HG02840 (cell line): ENCODE results near the gene SLC8A2.

Experiments used
- ATAC-seq: cut with Tn5 transposase; IDR thresholded peaks from one replicate; pipeline ENCODE4 v1.9.1; 2021; ENCODE audit warnings: mild to moderate bottlenecking, moderate library complexity, moderate number of reproducible peaks; ENCODE audit not compliant: unreplicated experiment, low FRiP score

SLC8A2 gene

DNA sequence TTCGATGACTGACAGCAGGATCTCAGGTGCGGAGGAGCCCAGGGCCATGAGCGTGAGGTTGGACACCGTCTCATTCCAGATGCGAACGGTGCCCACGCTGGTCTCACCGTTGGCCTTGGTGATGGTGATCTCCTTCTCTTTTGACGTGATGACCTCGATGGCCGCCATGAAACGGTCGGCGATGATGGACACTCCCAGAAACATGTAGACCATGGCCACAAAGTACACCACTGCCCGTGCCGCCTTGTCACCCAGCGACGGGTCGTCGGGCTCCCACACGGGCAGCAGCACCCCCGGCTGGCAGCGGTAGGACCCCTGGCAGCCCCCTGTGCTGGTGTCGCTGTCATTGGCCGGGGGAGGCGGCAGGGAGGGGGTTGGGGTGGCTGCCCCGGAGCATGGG lies 5.7 kb downstream of the SLC8A2 start:
- ATAC-seq, result no peak

DNA sequence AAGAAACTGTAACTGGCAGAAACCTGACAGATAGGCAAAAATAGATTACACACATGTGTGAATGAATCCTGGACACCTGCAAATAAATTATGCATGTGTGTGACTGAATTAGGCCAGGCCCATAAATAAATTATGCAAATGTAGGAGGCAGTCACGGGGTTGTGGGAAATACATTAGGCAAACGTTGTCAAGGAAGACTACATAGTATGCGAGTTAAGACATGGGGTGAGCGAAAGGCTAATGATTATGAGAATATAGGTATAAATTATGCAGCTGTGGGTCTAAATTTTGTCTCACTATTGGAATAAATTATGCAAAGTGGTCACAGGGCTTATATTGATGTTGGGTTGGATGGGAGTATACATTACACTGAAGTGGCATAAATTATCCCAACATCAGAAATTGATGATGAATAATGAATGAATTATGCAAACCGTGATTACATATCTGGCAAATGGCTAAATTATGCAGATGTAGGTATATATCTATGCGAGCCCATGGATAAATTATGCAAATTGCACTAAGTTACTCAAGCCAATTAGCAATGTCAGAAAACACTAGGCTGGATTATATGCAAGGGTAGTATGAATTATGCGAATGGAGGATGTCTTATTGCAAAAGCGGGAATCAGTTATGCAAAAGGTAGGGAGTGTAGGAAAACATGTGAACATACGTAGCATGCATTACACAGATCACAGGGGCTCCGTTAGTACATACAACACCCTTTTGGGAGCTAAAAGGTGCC lies 6.8 kb downstream of the SLC8A2 start:
- no peak for ATAC-seq

DNA sequence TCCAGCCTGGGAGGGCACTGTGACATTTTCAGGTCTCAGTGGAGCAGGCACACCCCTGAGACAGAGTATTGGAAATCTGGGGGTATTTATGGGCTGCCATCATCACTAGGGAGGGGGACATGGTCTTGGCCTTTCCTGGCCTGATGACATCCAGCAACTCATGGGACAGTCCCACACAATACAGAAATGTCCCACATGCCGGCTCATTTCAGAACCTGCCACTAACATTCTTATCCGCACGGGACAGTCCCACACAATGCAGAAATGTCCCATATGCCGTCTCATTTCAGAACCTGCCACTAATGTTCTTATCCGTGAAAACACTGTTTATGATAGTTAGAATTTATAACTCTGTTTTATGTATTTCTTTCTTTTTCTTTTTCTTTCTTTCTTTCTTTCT lies 9.8 kb downstream of the SLC8A2 start:
- ATAC-seq, result no peak

DNA sequence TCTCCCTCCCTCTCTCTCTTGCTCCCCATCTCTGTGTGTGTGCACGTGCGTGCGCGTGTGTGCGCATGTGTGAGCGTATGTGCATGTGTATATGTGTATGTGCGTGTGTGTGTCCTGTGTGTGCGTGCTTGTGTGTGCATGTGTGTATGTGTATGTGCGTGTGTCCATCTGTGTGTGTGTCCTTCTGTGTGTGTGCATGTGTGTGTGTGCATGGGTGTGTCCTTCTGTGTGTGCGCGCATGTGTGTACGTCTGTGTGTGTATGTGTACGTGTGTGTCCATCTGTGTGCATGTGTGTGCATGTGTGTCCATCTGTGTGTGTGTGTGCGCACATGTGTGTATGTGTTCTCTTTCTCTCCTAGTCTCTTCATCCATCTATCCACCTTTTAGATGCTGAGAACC lies 12.2 kb downstream of the SLC8A2 start:
- no peak for ATAC-seq

DNA sequence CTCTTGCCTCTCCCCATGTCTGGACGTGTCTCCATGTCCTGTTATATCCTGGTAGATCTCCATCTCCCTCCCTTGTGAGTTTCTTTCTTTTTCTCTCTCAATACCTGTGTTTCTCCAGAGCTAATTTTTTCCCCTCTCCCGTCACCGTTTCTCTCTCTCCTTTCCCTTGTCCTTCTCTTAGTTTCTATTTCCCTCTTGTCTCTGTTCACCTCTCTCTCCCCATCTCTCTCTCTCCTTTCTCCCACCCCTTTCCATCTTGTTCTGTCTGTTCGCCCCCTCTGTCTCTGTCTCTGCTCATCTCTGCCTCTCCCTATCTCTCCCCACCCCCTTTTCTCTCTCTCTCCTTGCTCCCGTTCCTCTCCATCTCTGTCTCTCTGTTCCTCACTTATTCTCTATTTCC lies 13.0 kb downstream of the SLC8A2 start:
- ATAC-seq, result no peak

DNA sequence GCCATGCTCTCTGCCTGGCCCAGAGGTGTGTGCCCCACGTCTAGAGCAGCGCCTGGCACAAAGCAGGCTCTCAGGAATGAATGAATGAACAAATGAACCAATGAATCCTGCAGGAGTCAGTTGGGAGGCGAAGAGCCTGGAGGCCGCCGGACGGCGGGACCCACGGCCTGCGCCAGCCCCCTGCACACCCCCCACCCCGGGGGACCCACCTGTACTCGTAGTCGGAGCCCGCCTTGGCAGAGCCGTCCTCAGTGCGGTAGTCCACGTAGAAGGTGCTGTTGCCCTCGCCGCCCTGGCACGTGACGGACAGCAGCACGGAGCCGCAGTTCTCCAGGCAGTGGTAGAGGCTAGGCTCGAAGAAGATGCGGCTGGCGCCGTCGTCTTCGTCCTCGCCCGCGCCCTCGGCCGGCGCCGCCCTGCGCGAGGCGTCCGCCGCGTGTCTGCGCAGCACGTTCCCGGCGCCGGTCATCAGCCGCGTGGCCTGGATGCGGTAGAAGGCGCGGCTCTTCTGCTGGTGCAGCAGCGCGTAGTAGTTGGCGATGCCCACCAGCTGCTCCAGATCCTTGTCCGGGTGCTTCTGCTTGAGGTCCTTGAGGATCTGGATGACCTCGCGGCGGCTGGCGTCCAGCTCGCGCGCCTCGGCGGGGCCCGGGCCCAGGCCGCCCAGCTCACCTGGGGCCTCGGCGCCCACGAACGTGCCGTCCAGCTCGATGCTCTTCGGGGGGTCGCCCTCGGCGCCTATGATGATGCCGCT lies 14.8 kb downstream of the SLC8A2 start:
- ATAC-seq, result no peak

DNA sequence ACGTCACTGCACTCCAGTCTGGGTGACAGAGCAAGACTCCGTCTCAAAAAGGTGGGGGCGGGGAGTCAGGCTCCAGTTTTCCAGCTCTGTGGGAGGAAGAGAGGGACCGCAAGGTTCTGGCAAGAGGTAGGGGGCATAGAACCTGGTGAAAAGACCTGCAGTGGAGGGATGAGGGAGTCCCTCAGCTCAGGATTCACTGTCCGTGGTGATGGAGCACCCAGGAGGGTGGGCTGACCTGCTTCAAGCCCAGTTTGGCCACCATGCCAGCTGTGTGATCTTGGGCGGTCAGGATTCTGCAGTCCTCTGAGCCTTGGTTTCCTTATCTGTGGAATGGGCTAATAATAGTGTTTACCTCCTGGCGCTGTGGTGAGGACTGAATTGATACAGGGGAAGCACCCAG lies 21.2 kb downstream of the SLC8A2 start:
- ATAC-seq, result no peak

DNA sequence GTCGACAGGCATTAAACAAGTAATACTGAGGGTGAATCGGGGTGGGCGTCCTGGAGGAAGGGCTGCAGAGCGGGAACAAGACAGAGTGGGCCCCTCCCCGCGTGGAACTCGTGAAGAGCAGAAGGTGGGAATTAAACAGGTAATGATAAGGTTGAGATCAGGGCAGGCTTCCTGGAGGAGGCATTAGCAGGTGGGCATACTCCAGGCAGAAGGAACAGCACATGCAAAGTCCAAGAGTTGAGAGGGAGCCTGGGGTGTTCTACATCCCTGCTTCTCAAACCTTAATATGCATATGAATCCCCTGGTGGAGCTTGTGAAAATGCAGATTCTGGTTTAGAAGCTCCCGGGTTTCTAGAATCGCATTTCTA lies 23.3 kb downstream of the SLC8A2 start:
- no peak for ATAC-seq

DNA sequence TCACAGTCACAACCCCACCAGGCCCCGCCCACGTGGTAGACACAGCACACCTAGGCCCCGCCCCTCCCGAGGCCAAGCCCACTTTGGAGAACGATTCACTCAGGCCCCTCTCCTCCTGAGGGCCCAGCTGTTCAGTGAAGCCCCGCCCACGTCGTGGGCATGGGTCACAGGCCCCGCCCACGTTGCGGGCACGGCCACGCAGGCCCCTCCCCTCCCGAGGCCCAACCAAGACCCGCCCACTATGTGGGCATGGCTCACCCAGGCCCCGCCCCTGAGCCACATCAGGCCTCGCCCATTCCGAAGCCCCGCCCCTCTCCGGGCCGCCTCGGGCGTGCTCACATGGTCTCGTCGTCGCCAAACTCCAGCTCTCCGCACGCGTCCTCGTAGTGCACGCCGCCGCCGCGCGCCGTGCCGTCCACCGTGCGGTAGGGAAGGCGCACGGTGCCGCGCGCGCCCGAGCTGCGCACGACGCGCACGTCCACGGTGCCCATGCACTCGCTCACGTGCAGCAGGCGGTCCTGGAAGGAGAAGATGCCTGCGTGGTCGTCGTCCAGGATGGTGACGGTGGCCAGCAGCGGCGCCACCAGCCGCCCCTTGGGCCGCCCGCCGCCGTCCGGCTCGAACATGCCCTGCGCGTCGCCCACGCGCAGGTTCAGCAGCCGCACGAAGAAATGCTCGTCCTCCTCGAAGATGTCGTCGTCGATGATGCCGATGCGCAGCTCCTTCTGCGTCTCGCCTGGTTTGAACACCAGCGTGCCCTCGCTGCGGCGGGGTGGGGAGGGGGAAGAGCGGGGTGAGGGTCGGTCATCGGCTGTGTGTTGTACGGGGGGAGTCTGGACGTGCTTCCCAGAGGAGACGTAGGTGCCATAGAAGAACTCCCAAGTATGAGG lies 24.0 kb downstream of the SLC8A2 start:
- ATAC-seq, result no peak

DNA sequence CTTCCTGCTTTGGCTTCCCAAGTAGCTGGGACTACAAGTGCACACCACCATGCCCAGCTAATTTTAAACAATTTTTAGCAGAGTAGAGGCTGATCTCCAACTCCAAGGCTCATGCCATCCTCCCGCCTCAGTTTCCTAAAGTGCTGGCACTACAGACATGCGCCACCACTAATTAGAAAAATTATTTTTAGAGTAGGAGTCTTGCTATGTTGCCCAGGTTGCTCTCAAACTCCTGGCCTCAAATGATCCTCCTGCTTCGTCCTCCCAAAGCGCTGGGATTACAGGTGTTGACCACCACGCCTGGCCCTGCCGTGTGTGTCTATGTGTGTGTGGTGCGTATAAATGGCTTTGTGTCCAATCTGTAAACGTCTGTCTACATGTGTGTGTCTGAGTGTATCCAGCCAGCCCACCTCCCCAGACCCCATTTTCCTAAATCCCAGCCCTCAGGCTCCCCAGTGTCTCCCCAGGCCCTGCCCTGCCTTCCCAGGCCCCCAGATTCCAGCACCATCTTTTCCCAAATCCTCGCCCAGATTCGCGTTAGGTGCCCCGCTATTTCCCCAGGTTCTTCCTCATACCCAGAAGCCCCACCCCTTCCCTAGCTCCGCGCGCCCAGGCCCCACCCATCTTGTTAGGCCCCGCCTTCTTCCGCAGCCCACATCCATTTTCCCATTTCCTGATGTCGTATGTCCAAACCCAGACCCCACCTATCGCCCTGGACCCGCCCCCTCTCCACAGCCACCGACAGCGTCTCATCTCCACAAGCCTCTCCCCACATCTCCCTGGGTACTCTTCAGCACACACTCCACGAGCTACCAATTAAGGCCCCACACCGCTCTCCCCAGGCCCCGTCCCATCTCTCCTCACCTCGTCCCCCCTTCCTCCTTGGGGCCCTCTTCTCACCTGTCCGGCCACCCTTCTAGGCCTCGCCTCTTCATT lies 24.9 kb downstream of the SLC8A2 start:
- ATAC-seq, result no peak

DNA sequence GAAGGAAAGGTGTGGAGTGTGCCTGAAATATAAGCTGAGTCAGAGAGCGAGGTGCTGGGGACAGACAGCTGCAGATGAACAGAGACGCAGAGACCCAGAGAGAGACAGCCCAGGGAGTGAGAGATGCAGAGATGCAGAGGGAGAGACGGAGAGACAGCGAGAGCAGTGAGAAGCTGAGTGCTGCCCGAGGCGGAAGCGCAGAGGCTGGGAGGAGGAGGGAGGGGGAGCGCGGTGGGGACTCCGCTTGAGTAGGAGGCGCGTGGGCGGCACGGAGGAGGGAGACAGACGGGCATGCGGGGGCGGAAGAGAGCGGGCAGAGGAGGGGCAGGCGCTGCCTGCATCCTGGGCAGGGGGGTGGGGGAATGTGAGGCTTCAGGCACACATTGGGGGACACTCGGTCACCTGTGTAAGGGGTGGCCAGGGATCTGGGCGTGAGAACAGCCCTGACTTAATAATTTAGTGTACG lies 25.7 kb downstream of the SLC8A2 start:
- ATAC-seq, result no peak

DNA sequence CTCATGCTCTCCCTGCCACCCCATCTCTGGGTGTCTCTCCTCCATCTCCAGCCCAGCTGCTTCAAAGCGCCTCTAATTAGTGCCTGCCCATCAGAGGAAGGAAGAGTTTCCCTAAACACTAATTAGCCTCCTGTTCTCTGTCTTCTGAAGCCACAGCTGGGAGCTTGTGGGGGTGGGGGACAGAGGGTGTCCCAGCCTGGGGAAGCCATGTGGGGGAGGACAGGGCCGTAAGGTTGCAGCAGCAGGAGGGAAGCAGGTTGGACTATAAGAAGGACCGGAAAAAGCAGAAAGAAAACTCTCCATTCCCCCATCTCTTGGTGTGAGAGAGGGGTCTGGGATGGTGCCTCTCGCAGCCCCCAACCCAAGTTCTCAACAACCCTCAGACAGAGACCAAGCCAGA lies 26.2 kb downstream of the SLC8A2 start:
- ATAC-seq, result no peak

DNA sequence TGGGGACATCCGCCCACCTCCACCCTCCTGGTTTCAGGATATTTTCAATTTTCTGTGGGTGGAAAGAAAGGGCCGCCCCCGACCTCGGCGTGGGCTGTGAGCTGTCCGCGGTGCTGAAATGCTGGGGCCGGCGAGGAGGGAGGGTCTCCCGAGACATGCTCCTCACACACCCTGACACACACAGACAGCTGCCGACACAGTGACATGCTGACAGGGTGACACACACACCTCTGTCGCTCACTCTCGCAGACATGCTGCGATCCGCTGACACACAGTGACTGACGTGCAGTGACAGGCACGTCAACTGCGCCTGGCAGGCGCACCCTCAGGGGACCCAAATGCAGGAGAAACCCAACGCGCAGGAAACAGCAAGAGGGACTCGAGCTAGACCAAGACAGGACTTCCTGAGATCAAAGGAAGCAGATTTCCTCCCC lies 27.3 kb downstream of the SLC8A2 start:
- no peak for ATAC-seq

DNA sequence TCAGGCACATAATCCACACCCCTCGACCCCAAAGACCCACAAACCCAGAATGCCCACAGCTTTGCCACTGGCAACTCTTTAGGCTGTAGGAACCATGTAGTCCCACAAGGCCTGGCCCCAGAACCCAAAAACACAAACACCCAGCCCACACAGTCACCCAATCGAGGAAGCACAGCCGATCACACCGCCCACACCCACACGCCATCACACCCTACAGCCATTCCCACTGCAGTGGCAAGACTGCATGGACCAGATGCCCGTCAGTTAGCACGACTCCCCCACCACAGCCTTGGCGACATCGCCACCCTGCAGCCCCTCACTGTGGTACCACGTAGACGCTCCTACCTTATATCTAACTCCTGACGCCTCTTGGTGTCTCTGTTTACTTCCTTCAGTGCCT lies 28.4 kb downstream of the SLC8A2 start:
- ATAC-seq, result no peak

DNA sequence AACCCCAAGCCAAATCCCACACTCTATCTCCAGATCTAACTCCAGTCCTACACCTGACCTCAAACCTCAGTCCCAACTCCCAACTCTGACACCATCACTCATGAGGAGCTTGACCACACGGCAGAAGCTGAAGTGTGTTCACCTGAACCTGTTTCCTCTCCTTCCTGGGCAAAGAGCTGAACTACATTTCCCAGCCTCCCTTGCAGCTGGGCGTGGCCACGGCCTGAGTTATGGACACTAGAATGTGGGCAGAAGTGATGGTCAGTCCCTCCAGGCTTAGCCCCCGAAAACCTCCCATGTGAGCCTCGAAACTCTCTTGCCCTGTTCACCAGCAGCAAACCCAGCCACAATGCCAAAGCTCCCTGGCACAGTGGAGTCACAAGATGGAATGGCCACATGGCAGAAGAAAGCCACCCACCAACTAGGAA lies 32.9 kb downstream of the SLC8A2 start:
- no peak for ATAC-seq

DNA sequence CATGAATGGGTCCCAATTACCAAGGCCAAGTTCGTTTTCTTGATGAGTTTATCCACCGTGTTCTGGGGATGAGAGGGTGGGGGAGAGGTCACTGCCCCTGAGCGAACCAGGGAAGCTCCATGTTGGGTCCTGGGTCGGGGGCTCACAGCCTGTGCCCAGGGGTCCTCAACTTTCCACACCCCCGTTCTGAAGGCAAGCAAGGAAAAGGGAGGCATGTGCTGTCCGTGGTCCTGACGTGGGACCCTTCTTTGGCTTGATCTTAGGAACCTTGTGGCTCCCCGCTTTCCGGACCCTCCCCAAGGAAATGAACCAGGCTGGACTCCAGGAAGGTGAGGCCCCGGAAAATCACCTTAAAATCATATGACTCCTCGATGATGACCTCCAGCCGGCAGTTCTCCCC lies 34.2 kb downstream of the SLC8A2 start:
- no peak for ATAC-seq

DNA sequence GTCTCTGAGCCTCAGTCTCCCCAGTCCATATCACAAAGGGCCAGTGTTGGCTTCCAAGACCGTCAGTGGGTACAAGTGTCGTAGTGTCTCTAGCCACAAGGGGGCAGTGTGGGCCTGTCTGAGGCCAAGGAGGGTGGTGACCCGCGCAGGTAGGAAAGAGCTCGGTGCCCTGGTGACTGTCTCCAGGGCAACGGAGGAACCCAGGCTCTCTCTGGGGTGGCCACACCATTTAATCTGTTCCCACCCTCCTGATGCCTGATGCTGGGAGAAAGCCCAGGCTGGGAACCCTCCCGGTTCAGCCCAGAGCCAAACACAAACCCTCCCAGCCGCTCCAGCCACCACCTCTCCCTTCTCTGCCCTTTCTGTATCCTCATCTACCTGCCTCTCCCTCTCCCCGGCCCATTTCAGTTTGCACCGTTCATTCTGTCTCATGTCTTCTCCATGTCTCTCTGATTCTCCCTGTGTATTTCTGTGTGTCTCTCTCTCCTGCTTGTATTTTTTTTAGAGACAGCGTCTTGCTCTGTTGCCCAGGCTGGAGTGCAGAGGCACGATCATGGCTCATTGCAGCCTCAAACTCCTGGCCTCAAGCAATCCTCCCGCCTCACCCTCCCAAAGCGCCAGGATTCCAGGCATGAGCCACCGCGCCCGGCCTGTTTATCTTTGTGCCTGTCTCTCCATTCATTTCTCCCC lies 34.8 kb downstream of the SLC8A2 start:
- no peak for ATAC-seq

DNA sequence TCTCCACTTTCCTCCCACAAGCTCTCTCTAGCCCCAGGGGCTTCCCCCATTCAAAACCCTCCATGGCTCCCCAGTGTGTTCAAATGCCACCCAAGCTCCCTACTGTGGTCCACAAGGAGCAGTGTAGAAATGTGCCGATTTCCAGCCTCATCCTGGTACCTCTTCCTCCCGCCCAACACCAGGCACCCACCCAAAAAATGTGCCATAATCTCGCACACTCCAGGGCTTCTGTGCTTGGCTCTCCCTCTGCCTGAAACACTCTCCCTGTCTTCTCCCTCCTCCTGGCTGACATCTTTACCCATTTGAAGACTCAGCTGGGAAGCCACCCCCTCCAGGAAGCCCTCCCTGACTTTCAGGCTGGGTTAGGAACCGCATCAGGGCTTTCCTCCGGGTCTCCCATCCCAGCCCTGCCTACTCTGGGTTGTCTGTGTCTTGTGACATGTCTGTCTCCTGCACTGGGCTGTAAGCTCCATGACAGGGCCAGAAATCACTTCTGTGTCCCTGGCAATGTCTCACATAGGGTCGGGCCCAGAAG lies 35.7 kb downstream of the SLC8A2 start:
- ATAC-seq, result no peak

DNA sequence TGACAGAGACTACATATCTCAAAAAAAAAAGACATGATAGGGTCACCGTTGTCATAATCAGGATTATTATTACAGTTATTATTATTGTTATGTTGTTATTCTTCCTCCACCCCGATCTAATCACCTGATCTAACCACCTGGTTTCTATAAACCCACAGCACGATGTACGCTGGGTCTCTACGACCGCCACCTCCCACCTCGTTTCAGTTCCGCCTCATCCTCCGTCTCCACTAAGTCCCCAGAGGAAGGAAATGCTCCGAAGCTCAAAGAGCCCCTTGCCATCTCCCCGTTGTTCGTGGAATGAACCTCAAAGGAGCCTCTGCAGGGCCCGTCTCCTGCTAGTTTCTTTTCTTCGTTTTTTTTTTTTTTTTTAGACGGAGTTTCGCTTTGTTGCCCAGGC lies 36.5 kb downstream of the SLC8A2 start:
- ATAC-seq, result no peak
